HEK293 (cell line): ENCODE data around the gene NPAT.
"Not testable (repeated sequence)": the region's sequence is repeated elsewhere in the genome, so short reads cannot be mapped to it uniquely, and the experiment has no call there.

Experiments used
- BCL11A ChIP-seq: fragments of 450-650 bp; formaldehyde crosslinking; IDR thresholded peaks from 2 replicates; pipeline ENCODE4 v1.5.1; 2016; ENCODE audit warnings: low read depth, missing biosample characterization, missing genetic modification characterization
- GLI4 ChIP-seq: fragments of 450-650 bp; formaldehyde crosslinking; IDR thresholded peaks from 2 replicates; pipeline ENCODE4 v1.5.1; 2016; ENCODE audit warnings: missing biosample characterization, missing genetic modification characterization
- SCRT1 ChIP-seq: fragments of 450-650 bp; formaldehyde crosslinking; IDR thresholded peaks from 2 replicates; pipeline ENCODE4 v1.5.1; 2016; ENCODE audit warnings: missing biosample characterization, missing genetic modification characterization, borderline replicate concordance
- SP2 ChIP-seq: fragments of 450-650 bp; formaldehyde crosslinking; IDR thresholded peaks from 2 replicates; pipeline ENCODE4 v1.5.1; 2016; ENCODE audit warnings: missing biosample characterization, missing genetic modification characterization
- YY2 ChIP-seq: fragments of 450-650 bp; formaldehyde crosslinking; IDR thresholded peaks from 2 replicates; pipeline ENCODE4 v1.5.1; 2016; ENCODE audit warnings: missing biosample characterization, missing genetic modification characterization
- ZNF175 ChIP-seq: fragments of 450-650 bp; formaldehyde crosslinking; IDR thresholded peaks from 2 replicates; pipeline ENCODE4 v1.5.1; 2016; ENCODE audit warnings: missing biosample characterization, missing genetic modification characterization
- ZNF24 ChIP-seq: fragments of 450-650 bp; formaldehyde crosslinking; IDR thresholded peaks from 2 replicates; pipeline ENCODE4 v1.5.1; 2016; ENCODE audit warnings: missing biosample characterization, missing genetic modification characterization
- ZNF621 ChIP-seq: fragments of 450-650 bp; formaldehyde crosslinking; IDR thresholded peaks from 2 replicates; pipeline ENCODE4 v1.5.1; 2017; ENCODE audit warnings: missing biosample characterization, missing genetic modification characterization
- ZNF792 ChIP-seq: fragments of 450-650 bp; formaldehyde crosslinking; IDR thresholded peaks from 2 replicates; pipeline ENCODE4 v1.5.1; 2016; ENCODE audit warnings: missing biosample characterization, missing genetic modification characterization
- ZSCAN16 ChIP-seq: fragments of 450-650 bp; formaldehyde crosslinking; IDR thresholded peaks from 2 replicates; pipeline ENCODE4 v1.5.1; 2016; ENCODE audit warnings: missing biosample characterization, missing genetic modification characterization
- TF ChIP-seq, protein P1 (sequence below): fragments of 450-650 bp; formaldehyde crosslinking; IDR thresholded peaks from 2 replicates; pipeline ENCODE4 v1.5.1; 2016; ENCODE audit warnings: missing biosample characterization, missing genetic modification characterization
- TF ChIP-seq, protein P2 (sequence below): fragments of 450-650 bp; formaldehyde crosslinking; IDR thresholded peaks from 2 replicates; pipeline ENCODE4 v1.5.1; 2016; ENCODE audit warnings: missing biosample characterization, missing genetic modification characterization
- TF ChIP-seq, protein P3 (sequence below): fragments of 450-650 bp; formaldehyde crosslinking; IDR thresholded peaks from 2 replicates; pipeline ENCODE4 v1.5.1; 2016; ENCODE audit warnings: missing biosample characterization, missing genetic modification characterization

DNA sequence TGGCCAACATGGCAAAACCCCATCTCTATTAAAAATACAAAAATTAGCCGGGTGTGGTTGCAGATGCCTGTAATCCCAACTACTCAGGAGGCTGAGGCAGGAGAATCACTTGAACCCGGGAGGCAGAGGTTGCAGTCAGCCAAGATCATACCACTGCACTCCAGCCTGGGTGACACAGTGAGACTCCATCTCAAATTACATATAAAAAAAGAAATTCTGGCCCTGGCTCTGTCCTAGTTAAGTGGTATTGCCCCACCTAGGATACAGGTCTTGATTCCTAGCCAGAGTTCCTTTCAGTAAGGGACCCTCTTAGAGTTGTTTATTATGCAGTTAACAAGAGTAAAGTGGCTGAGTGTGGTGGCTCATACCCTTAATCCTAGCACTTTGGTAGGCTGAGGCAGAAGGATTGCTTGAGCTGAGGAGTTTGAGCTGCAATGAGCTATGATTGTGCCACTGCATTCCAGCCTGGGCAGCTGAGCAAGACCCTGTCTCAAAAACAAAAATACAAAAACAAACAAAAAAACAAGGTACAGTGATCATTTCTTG lies 89.4 kb downstream of the NPAT start:
- not testable (repeated sequence) for TF ChIP-seq ZNF175 (tag by site-specific recombination); ZNF792 (tag by site-specific recombination); SP2; YY2 (tag by site-specific recombination); GLI4; ZNF24 (tag by site-specific recombination); ZSCAN16 (tag by site-specific recombination); BCL11A; SCRT1 (tag by site-specific recombination); ZNF621
- TF ChIP-seq, protein P1, sequence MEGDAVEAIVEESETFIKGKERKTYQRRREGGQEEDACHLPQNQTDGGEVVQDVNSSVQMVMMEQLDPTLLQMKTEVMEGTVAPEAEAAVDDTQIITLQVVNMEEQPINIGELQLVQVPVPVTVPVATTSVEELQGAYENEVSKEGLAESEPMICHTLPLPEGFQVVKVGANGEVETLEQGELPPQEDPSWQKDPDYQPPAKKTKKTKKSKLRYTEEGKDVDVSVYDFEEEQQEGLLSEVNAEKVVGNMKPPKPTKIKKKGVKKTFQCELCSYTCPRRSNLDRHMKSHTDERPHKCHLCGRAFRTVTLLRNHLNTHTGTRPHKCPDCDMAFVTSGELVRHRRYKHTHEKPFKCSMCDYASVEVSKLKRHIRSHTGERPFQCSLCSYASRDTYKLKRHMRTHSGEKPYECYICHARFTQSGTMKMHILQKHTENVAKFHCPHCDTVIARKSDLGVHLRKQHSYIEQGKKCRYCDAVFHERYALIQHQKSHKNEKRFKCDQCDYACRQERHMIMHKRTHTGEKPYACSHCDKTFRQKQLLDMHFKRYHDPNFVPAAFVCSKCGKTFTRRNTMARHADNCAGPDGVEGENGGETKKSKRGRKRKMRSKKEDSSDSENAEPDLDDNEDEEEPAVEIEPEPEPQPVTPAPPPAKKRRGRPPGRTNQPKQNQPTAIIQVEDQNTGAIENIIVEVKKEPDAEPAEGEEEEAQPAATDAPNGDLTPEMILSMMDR (tag by site-specific recombination) = not testable (repeated sequence)
- TF ChIP-seq, protein P2, sequence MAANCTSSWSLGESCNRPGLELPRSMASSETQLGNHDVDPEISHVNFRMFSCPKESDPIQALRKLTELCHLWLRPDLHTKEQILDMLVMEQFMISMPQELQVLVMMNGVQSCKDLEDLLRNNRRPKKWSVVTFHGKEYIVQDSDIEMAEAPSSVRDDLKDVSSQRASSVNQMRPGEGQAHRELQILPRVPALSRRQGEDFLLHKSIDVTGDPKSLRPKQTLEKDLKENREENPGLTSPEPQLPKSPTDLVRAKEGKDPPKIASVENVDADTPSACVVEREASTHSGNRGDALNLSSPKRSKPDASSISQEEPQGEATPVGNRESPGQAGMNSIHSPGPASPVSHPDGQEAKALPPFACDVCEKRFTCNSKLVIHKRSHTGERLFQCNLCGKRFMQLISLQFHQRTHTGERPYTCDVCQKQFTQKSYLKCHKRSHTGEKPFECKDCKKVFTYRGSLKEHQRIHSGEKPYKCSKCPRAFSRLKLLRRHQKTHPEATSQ = not testable (repeated sequence)
- TF ChIP-seq, protein P3, sequence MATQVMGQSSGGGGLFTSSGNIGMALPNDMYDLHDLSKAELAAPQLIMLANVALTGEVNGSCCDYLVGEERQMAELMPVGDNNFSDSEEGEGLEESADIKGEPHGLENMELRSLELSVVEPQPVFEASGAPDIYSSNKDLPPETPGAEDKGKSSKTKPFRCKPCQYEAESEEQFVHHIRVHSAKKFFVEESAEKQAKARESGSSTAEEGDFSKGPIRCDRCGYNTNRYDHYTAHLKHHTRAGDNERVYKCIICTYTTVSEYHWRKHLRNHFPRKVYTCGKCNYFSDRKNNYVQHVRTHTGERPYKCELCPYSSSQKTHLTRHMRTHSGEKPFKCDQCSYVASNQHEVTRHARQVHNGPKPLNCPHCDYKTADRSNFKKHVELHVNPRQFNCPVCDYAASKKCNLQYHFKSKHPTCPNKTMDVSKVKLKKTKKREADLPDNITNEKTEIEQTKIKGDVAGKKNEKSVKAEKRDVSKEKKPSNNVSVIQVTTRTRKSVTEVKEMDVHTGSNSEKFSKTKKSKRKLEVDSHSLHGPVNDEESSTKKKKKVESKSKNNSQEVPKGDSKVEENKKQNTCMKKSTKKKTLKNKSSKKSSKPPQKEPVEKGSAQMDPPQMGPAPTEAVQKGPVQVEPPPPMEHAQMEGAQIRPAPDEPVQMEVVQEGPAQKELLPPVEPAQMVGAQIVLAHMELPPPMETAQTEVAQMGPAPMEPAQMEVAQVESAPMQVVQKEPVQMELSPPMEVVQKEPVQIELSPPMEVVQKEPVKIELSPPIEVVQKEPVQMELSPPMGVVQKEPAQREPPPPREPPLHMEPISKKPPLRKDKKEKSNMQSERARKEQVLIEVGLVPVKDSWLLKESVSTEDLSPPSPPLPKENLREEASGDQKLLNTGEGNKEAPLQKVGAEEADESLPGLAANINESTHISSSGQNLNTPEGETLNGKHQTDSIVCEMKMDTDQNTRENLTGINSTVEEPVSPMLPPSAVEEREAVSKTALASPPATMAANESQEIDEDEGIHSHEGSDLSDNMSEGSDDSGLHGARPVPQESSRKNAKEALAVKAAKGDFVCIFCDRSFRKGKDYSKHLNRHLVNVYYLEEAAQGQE (tag by site-specific recombination) = not testable (repeated sequence)
